NK-92 (cell line): ENCODE measurements around the gene KIAA1586.

Source experiments
- DNase-seq: peaks from one replicate; lab custom pipeline; 2025; ENCODE audit not compliant: unreplicated experiment; lab: John Stamatoyannopoulos, UW

Gene KIAA1586

DNA sequence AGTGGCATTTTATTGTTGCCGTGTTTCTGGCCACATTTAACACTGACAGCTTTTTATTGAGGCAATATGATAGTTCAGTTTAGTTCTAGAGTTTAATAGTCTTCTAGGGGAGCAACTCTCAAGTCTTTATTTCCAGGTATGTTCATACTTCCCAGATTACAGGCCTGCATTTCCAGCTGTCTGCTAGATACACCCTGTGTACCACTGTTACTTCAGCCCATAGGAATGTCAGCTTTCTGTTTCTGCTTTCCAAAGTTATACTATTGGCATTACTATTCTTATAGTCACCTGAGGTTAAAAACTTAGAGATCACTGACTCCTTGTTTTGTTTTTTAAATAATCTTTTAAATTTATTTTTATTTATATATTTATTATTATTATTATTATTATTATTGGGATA is 51.1 kb downstream of the KIAA1586 start:
- no peak for DNase-seq

DNA sequence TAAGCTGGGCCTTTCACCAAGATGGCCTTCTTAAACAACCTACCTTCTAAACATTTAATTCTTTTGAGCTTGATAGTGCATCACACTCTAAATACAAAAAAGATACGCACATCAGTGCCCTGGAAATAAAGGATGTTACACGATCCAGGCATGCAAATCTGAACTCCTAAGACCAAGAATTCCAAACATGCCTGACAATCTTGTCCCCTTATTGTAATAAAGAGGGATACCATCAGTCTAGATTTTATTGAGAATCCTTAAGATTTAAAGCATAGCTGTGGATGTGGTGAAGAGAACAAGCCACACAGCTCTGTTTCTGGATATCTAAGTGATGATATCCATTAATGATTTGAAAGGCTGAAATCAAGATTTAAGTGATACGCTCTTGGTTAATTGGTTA is 56.5 kb downstream of the KIAA1586 start:
- no peak for DNase-seq

DNA sequence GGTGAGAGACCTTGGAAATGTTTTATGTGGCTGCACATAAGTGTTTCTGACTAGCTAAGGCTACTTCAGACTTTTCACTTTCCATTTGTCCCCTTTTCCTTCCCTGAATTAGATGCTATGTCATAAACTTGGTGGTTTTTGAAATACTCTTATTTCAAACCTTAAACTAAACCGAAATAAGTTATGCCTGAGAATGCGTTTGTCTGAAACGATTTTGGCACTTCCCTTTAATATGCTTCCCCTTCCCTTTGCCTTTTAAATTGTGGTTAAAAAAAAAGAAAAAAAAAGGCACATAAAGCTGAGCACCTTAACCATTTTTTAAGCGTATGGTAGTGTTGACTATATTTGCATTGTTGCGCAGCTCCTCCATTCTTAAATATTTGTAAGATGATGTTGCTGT is 57.8 kb downstream of the KIAA1586 start:
- DNase-seq: no peak
